H1 (cell line): ENCODE measurements around the gene PRKN. TPM values are rescaled to one million over a fixed set of nuclear protein-coding genes. Genes with fewer than 3 reads are reported as not detected.

Source experiments
- CTCF ChIA-PET: fragments of 300-600 bp; sonication (Branson Sonifier 250); formaldehyde crosslinking; loops from one replicate; lab custom pipeline; 2021; ENCODE audit not compliant: partially characterized antibody; lab: Charles Lee
- POLR2A ChIA-PET: fragments of 300-600 bp; sonication (Branson Sonifier 250); formaldehyde crosslinking; loops from one replicate; lab custom pipeline; 2021; ENCODE audit warnings: inconsistent platforms; ENCODE audit not compliant: partially characterized antibody; lab: Charles Lee
- DNase-seq, 2 experiments: peaks; one replicate each; pipeline versions ENCODE4 v3.0.0 to v3.0.0-alpha.2; 2010 to 2022; ENCODE audit warnings: low spot score in 2 of 2, low read depth in 1 of 2, mixed read lengths in 1 of 2
- FAIRE-seq: peaks from 2 replicates; lab custom pipeline; 2011; peaks lifted over from hg19 to GRCh38; lab: Jason Lieb, UNC
- H2AFZ ChIP-seq: 2 replicates; pipeline ENCODE4 v1.8.1; 2012; ENCODE audit warnings: low read length, inconsistent platforms
- H2AK5ac ChIP-seq: 2 replicates; pipeline ENCODE4 v1.6.1; 2013; ENCODE audit warnings: low read depth, low read length
- H2BK120ac ChIP-seq: replicated peaks from 2 replicates; pipeline ENCODE3; 2013; ENCODE audit warnings: low read depth, low read length, inconsistent platforms
- H2BK12ac ChIP-seq: 2 replicates; pipeline ENCODE4 v1.6.1; 2013; ENCODE audit warnings: low read depth, low read length
- H2BK15ac ChIP-seq: 2 replicates; pipeline ENCODE4 v1.6.1; 2013; ENCODE audit warnings: low read length
- H2BK20ac ChIP-seq: 2 replicates; pipeline ENCODE4 v1.6.1; 2013; ENCODE audit warnings: low read length
- H2BK5ac ChIP-seq: 2 replicates; pipeline ENCODE4 v1.6.1; 2013; ENCODE audit warnings: low read depth, low read length
- H3K14ac ChIP-seq: 2 replicates; pipeline ENCODE4 v1.6.1; 2013; ENCODE audit warnings: inconsistent platforms; ENCODE audit not compliant: insufficient read length
- H3K18ac ChIP-seq: 2 replicates; pipeline ENCODE4 v1.6.1; 2013; ENCODE audit warnings: low read length; ENCODE audit errors: extremely low read depth
- H3K23ac ChIP-seq: 2 replicates; pipeline ENCODE4 v1.6.1; 2013; ENCODE audit warnings: inconsistent platforms; ENCODE audit not compliant: insufficient read length
- H3K23me2 ChIP-seq: 2 replicates; pipeline ENCODE4 v1.6.1; 2013; ENCODE audit warnings: low read depth, low read length
- H3K27ac ChIP-seq: 2 replicates; pipeline ENCODE4 v1.6.1; 2011; ENCODE audit warnings: low read depth, low read length, inconsistent platforms
- H3K27me3 ChIP-seq, 4 experiments: replicated peaks in 1 of 4; 1 replicate in 1 of 4; 2 replicates in 3 of 4; pipeline versions ENCODE4 v1.6.1 to v1.8.1; 2011 to 2013; ENCODE audit warnings: low read length in 3 of 4, mild to moderate bottlenecking in 3 of 4, inconsistent platforms in 2 of 4, mixed read lengths in 2 of 4, moderate library complexity in 1 of 4; ENCODE audit not compliant: control insufficient read depth in 3 of 4, insufficient read depth in 3 of 4; ENCODE audit errors: extremely low read depth in 1 of 4
- H3K36me3 ChIP-seq, 4 experiments: 2 replicates each; pipeline versions ENCODE4 v1.6.1 to v1.8.1; 2011 to 2013; ENCODE audit warnings: mild to moderate bottlenecking in 4 of 4, low read length in 3 of 4, moderate library complexity in 2 of 4, control low read depth in 1 of 4, inconsistent platforms in 1 of 4; ENCODE audit not compliant: insufficient read depth in 4 of 4, control insufficient read depth in 2 of 4
- H3K4ac ChIP-seq: replicated peaks from 2 replicates; pipeline ENCODE3; 2013; ENCODE audit warnings: low read length, low read depth, mixed read lengths, inconsistent platforms; ENCODE audit not compliant: insufficient read length
- H3K4me1 ChIP-seq, 4 experiments: replicated peaks in 1 of 4; 1 replicate in 1 of 4; 2 replicates in 3 of 4; pipeline versions ENCODE4 v1.6.1 to v1.8.1; 2011 to 2013; ENCODE audit warnings: low read length in 3 of 4, inconsistent platforms in 2 of 4, mixed read lengths in 1 of 4; ENCODE audit not compliant: insufficient read depth in 4 of 4, control insufficient read depth in 3 of 4
- H3K4me2 ChIP-seq, 2 experiments: 2 replicates each; pipeline versions ENCODE4 v1.6.1 to v1.8.1; 2011 to 2013; ENCODE audit warnings: low read depth in 2 of 2, low read length in 2 of 2, control low read depth in 1 of 2, inconsistent platforms in 1 of 2, mild to moderate bottlenecking in 1 of 2; ENCODE audit not compliant: insufficient read depth in 1 of 2
- H3K4me3 ChIP-seq, 4 experiments: fragments of 200-600, 300-600 bp in 1 of 4; sonication (generic), shearing (Covaris generic), sonication (Bioruptor Twin) in 1 of 4; 2 replicates each; pipeline versions ENCODE4 v1.5.1 to v1.8.1; 2011 to 2016; ENCODE audit warnings: low read length in 4 of 4, low read depth in 3 of 4, control low read depth in 2 of 4, inconsistent platforms in 2 of 4, mild to moderate bottlenecking in 2 of 4, mixed read lengths in 1 of 4, moderate library complexity in 1 of 4; ENCODE audit not compliant: insufficient read depth in 2 of 4; ENCODE audit errors: extremely low read depth in 1 of 4
- H3K56ac ChIP-seq: replicated peaks from 2 replicates; pipeline ENCODE3; 2013; ENCODE audit warnings: low read depth, mild to moderate bottlenecking, mixed read lengths, low read length, inconsistent platforms; ENCODE audit not compliant: insufficient read length
- H3K79me1 ChIP-seq: 2 replicates; pipeline ENCODE4 v1.6.1; 2013; ENCODE audit warnings: low read depth, low read length, control low read depth
- H3K79me2 ChIP-seq, 2 experiments: 2 replicates each; pipeline versions ENCODE4 v1.6.1 to v1.8.1; 2012 to 2013; ENCODE audit warnings: low read length in 2 of 2, mild to moderate bottlenecking in 2 of 2, inconsistent platforms in 1 of 2; ENCODE audit not compliant: insufficient read depth in 2 of 2, control insufficient read depth in 1 of 2
- H3K9ac ChIP-seq, 4 experiments: replicated peaks in 1 of 4; 1 replicate in 1 of 4; 2 replicates in 3 of 4; pipeline versions ENCODE4 v1.6.1 to v1.8.1; 2011 to 2013; ENCODE audit warnings: low read depth in 3 of 4, low read length in 3 of 4, control low read depth in 2 of 4, mild to moderate bottlenecking in 2 of 4, moderate library complexity in 2 of 4, inconsistent platforms in 1 of 4; ENCODE audit errors: extremely low read depth in 1 of 4
- H3K9me3 ChIP-seq, 2 experiments: 2 replicates each; pipeline versions ENCODE4 v1.6.1 to v1.8.1; 2012 to 2013; ENCODE audit warnings: mild to moderate bottlenecking in 2 of 2, moderate library complexity in 2 of 2, control low read depth in 1 of 2, inconsistent platforms in 1 of 2, low read depth in 1 of 2, low read length in 1 of 2, mixed read lengths in 1 of 2; ENCODE audit not compliant: insufficient read depth in 2 of 2
- H4K20me1 ChIP-seq, 2 experiments: replicated peaks in 1 of 2; 2 replicates each; pipeline versions ENCODE3 to v1.8.1; 2011 to 2013; ENCODE audit warnings: inconsistent platforms in 2 of 2, low read length in 2 of 2, mild to moderate bottlenecking in 1 of 2; ENCODE audit not compliant: insufficient read depth in 2 of 2, control insufficient read depth in 1 of 2
- H4K5ac ChIP-seq: 2 replicates; pipeline ENCODE4 v1.6.1; 2013; ENCODE audit warnings: low read length, low read depth, mixed read lengths, inconsistent platforms; ENCODE audit not compliant: insufficient read length
- H4K8ac ChIP-seq: 2 replicates; pipeline ENCODE4 v1.8.0; 2013; ENCODE audit warnings: mild to moderate bottlenecking, moderate library complexity, low read length, inconsistent platforms; ENCODE audit not compliant: insufficient read depth; ENCODE audit errors: extremely low read depth
- H4K91ac ChIP-seq: replicated peaks from 2 replicates; pipeline ENCODE3; 2013; ENCODE audit warnings: low read length, mixed read lengths, inconsistent platforms; ENCODE audit not compliant: insufficient read length
- CBX5 ChIP-seq: fragments of 300-800, 300-1000 bp; sonication (generic); IDR thresholded peaks from 2 replicates; pipeline ENCODE4 v1.7.1; 2016; ENCODE audit warnings: antibody characterized with exemption, low read length, low read depth
- CBX8 ChIP-seq: fragments of 300-800, 300-1000 bp; sonication (generic); IDR thresholded peaks from 2 replicates; pipeline ENCODE4 v1.7.1; 2016; ENCODE audit warnings: low read depth, low read length, borderline replicate concordance
- RBBP5 ChIP-seq: IDR thresholded peaks from 2 replicates; pipeline ENCODE4 v1.7.1; 2012; ENCODE audit warnings: low read depth, mild to moderate bottlenecking, inconsistent platforms, low read length, moderate library complexity, borderline replicate concordance
- RFX5 ChIP-seq: IDR thresholded peaks from 2 replicates; pipeline ENCODE4 v1.6.1; 2011; ENCODE audit warnings: low read depth, low read length, improper control_type of control experiment, borderline replicate concordance
- SP2 ChIP-seq: IDR thresholded peaks from 2 replicates; pipeline ENCODE4 v1.6.1; 2012; ENCODE audit warnings: mild to moderate bottlenecking, low read length, inconsistent platforms
- SRF ChIP-seq: IDR thresholded peaks from 2 replicates; pipeline ENCODE4 v1.6.1; 2011; ENCODE audit warnings: mild to moderate bottlenecking, low read depth, low read length, moderate library complexity
- TAF1 ChIP-seq: IDR thresholded peaks from 2 replicates; pipeline ENCODE4 v1.6.1; 2011; ENCODE audit warnings: mild to moderate bottlenecking, low read depth, low read length
- TCF12 ChIP-seq: IDR thresholded peaks from 2 replicates; pipeline ENCODE4 v1.6.1; 2011; ENCODE audit warnings: low read depth, mild to moderate bottlenecking, low read length
- TEAD4 ChIP-seq: IDR thresholded peaks from 2 replicates; pipeline ENCODE4 v1.6.1; 2012; ENCODE audit warnings: low read depth, low read length, inconsistent platforms, mixed read lengths
- ZNF274 ChIP-seq: IDR thresholded peaks from 2 replicates; pipeline ENCODE4 v1.7.0; 2012; ENCODE audit warnings: low read length, borderline replicate concordance; ENCODE audit errors: extremely low read depth
- WGBS, 2 experiments: shearing (Covaris generic) in 1 of 2; methylation state at CpG; one replicate each; pipeline versions ENCODE4 v1.1.6 to v1.1.7; 2013 to 2015; ENCODE audit warnings: low lambda C conversion rate in 2 of 2, mixed read lengths in 2 of 2, inconsistent platforms in 1 of 2, low coverage in 1 of 2, missing lambda C conversion rate in 1 of 2; ENCODE audit not compliant: insufficient replicate concordance in 2 of 2, insufficient coverage in 1 of 2, insufficient read length in 1 of 2; ENCODE audit errors: extremely low coverage in 1 of 2, missing lambda C conversion rate in 1 of 2; 5-methylcytosine and 5-hydroxymethylcytosine counted together
- polyA plus RNA-seq, 7 experiments: library from polyadenylated mRNA; depleted of rRNA in 3 of 7; stranded (reverse) in 5 of 7; unstranded in 2 of 7; fragments of >200 nt in 5 of 7; fragments of 200-250 nt in 2 of 7; gene quantifications; 1 replicate in 5 of 7; 2 replicates in 1 of 7; 4 replicates in 1 of 7; pipeline versions ENCODE4 v1.2.1 to v1.2.3, GENCODE V29; 2011 to 2013; ENCODE audit warnings: missing spikeins in 2 of 7, mixed read lengths in 2 of 7
- total RNA-seq: library from RNA; stranded (reverse); fragmentation: NEBNext Ultra II Directional; extraction: Animal tissue kit (Norgen Biotek cat#: 25700); gene quantifications from 2 replicates; pipeline ENCODE4 v1.2.1, GENCODE V29; 2021

PRKN gene
- total and polyA plus RNA-seq, 2 of the 8 experiments (the other 6 are each of a cell fraction or from before 2014, with no cell fraction given): 0.13 to 0.29 TPM

DNA sequence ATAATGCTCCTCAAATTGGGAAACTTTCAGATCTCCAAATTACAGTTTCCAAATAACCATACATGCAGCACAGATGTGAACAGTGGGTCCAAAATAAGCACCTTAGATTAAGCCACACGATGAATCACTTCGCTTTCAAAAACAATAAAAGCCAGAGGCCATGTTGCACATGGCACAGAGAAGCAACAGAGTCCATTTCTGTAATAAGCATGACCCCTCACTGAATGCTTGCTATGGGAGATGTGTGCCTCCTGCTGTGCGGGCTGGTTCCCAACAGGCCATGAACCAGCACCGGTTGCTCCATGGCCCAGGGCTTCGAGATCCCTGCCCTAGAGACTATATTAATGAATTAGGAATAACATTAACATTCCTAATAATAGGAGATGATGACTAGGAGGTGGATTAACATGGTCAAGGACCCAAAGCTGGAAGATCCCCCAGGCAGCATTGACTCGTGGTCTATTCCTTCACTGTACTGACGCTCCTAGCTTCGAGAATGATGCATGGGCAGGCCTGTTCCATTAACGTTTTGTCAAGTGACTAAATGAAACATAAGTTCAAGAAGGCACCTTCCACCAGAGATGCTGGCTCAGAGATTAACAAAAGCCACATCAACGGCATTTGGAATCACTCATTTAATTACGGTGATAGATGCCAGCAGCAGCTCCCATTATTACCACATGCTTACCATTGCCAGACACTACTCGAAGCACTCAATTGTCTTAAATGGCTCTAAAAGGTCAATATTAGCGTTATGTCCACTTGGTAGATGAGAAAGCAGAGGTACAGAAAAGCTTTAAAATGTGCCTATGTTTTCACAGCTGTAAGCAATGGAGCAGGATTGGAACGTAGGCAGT is 983.1 kb downstream of the PRKN start:
- no peak overlapping the region for H2BK12ac ChIP-seq
- FAIRE-seq (no peak), DNase-seq (no peak)
- no peak overlapping the region for H2BK20ac ChIP-seq
- H4K8ac ChIP-seq: no peak overlapping the region
- ChIA-PET CTCF (interaction anchor here (0.6 to 1.6 kb wide), 11 partner anchors 10 to 598 kb away, joined by 3 to 8 read pairs (median 3); no protein-coding TSS in a partner anchor), POLR2A (no interaction called here)
- no peak overlapping the region for H2BK5ac ChIP-seq
- no peaks in the 10 kb centered on the region for H3K9me3 ChIP-seq
- H3K4ac ChIP-seq: no peak overlapping the region
- no peak overlapping the region for H4K5ac ChIP-seq
- H4K20me1 ChIP-seq: no peaks in the 10 kb centered on the region
- H3K23me2 ChIP-seq: no peaks in the 10 kb centered on the region
- no peak overlapping the region for H3K4me2 ChIP-seq
- no peaks in the 10 kb centered on the region for H3K79me2 ChIP-seq
- TF ChIP-seq RBBP5: no peak
- TF ChIP-seq TEAD4: no peak
- TF ChIP-seq SP2: no peak
- TF ChIP-seq SRF: no peak
- TF ChIP-seq RFX5: no peak
- TF ChIP-seq CBX5: no peak
- TF ChIP-seq CBX8: no peak
- no peak for TF ChIP-seq TCF12
- no peak for TF ChIP-seq ZNF274
- no peak for TF ChIP-seq TAF1
- H3K36me3 ChIP-seq: no peaks in the 10 kb centered on the region
- no peak overlapping the region for H3K9ac ChIP-seq
- H3K79me1 ChIP-seq: no peaks in the 10 kb centered on the region
- no peak overlapping the region for H3K23ac ChIP-seq
- H2BK120ac ChIP-seq: no peak overlapping the region
- H3K14ac ChIP-seq: no peak overlapping the region
- no peak overlapping the region for H2AFZ ChIP-seq
- H3K27me3 ChIP-seq: no peaks in the 10 kb centered on the region
- 95% methylated on average over 14 of the region's 14 CpGs; no CpG with 5 or more reads in 1 of the 2 experiments for WGBS, 2 experiments
- no peak overlapping the region for H2BK15ac ChIP-seq
- no peaks in the 10 kb centered on the region for H3K4me1 ChIP-seq
- no peak overlapping the region for H2AK5ac ChIP-seq
- H3K18ac ChIP-seq: no peak overlapping the region
- H3K27ac ChIP-seq: no peak overlapping the region
- no peak overlapping the region for H3K56ac ChIP-seq
- no peak overlapping the region for H3K4me3 ChIP-seq
- H4K91ac ChIP-seq: no peak overlapping the region
